Esophagus muscularis mucosa (tissue), 4 donors: ENCODE data around the gene CALB2.

Source experiments
- CTCF ChIP-seq, 3 experiments: fragments of 200-600 bp in 2 of 3; fragments of 450-650 bp in 1 of 3; sonication (generic) in 2 of 3; IDR thresholded peaks; one replicate each; pipeline ENCODE4 v1.5.1; 2017 to 2019; ENCODE audit warnings: antibody characterized with exemption in 3 of 3, mild to moderate bottlenecking in 2 of 3, moderate library complexity in 1 of 3
- EP300 ChIP-seq: sonication (generic); formaldehyde crosslinking; IDR thresholded peaks from one replicate; pipeline ENCODE4 v1.6.1; 2017; ENCODE audit warnings: antibody characterized with exemption
- POLR2A ChIP-seq: fragments of 450-650 bp; IDR thresholded peaks from one replicate; pipeline ENCODE4 v1.6.1; 2017; ENCODE audit warnings: antibody characterized with exemption, moderate library complexity, mild to moderate bottlenecking, low read depth
- POLR2AphosphoS5 ChIP-seq, 2 donors: sonication (generic); formaldehyde crosslinking; IDR thresholded peaks; one replicate each; pipeline ENCODE4 v1.6.1; 2017; ENCODE audit warnings: antibody characterized with exemption in 2 of 2

- TF ChIP-seq CTCF (IDR thresholded peaks at IDR 0.05) (no peak), POLR2A (no peak), EP300 (no peak), POLR2AphosphoS5 (IDR thresholded peaks at IDR 0.05) (no peak)
These were observed 48.2 kb downstream of the CALB2 start for GRCh38 chr16:71406724-71407123.
